Activated CD4-positive, CD25-positive, alpha-beta regulatory T cell treated with anti-CD3 and anti-CD28 coated beads, Interleukin-2, amount 50 U/mL, for 24 hours (primary cell): Measurements from ENCODE around the gene PDE3B.
A peak's percentile ranks its signal among the peaks of the same experiment; 100 is the strongest.
"Not testable (repeated sequence)": the region's sequence is repeated elsewhere in the genome, so short reads cannot be mapped to it uniquely, and the experiment has no call there.

Experiments used
- ATAC-seq, 2 donors: fragments of 150-1000 bp; cut with Tn5 transposase; one replicate each; pipeline ENCODE4 v1.10.0; 2021; ENCODE audit warnings: mild to moderate bottlenecking in 1 of 2, moderate library complexity in 1 of 2

The PDE3B gene

GRCh38 chr11:14678350-14678749 lies 34.7 kb downstream of the PDE3B start:
- ATAC-seq: no peak

DNA sequence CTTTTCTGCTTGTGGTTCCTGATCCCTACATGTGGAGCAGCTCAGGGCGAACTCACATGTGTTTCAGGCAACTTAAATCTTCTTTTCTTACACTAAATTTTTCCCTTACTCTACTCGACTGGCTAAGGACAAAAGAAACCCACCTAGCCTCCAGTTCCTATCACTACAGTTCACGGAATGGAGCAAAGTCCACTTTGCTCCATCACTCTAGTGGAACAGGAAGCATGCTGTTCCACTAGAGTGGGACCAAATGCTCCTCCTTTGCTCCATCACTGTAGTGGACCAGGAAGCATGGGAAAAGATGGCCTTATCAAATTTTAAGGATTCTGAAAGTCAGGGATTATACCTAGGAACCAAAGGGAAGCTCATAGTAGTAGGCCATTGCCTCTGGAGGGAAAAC lies 36.1 kb downstream of the PDE3B start:
- ATAC-seq: no peak

DNA sequence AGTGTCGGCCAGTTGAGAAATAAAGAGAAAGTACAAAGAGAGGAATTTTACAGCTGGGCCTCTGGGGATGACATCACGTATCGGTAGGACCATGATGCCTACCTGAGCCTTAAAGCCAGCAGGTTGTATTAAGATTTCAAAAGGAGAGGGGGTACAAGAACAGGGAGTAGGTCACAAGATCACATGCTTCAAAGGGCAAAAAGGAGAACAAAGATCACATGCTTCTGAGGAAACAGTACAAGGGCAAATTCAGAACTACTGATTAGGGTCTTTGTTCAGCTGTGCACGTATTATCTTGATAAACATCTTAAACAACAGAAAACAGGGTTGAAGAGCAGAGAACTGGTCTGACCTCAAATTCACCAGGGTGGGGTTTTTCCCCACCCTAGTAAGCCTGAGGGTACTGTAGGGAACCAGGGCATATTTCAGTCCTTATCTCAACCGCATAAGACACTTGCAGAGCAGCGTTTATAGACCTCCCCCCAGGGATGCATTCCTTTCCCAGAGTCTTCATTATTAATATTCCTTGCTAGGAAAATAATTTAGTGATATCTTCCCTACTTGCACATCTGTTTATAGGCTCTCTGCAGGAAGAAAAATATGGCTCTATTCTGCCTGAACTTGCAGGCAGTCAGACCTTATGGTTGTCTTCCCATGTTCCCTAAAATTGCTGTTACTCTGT lies 40.8 kb downstream of the PDE3B start:
- ATAC-seq: not testable (repeated sequence)

DNA sequence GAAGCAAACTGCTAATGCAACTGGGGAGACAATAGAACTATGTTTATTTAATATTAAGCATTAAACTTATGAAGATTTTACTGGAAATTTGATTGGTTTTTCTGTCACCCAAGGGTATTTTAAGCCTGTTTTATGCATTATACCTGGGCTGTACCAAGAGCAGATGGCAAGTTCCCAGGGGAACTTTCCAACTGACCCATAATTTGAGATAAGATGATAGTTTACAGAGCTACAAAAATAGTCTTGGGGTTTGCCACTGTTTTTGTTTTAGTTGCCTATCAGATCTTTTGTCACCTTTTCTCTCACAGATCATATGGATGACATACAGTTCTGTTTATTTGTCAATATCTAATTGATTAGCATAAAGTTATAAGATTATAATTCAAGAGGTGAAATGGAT lies 43.9 kb downstream of the PDE3B start:
- no peak for ATAC-seq

GRCh38 chr11:14687943-14688627 lies 44.5 kb downstream of the PDE3B start:
- no peak for ATAC-seq

GRCh38 chr11:14695656-14696055 lies 52.1 kb downstream of the PDE3B start:
- not testable (repeated sequence) for ATAC-seq

DNA sequence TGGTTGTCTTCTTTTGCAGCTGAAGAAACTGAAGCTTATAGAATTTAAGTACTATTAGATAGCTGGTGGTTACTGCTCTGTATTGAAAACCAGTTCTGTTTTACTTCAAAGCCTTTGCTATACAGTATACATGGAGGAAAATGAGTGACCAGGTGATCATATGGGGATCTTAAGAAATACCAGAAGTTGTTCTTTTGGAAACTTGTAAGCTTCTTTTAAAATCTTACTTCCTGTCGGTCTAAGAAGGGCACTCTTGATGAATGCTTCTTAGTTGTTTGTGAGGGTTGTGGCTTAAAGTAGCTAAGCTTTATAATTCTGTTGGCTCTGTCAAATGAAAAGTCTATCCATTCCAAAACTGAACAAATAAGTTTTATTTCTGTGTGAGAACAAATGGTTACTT lies 55.2 kb downstream of the PDE3B start:
- no peak for ATAC-seq

GRCh38 chr11:14700593-14700992 lies 57.0 kb downstream of the PDE3B start:
- ATAC-seq: no peak

DNA sequence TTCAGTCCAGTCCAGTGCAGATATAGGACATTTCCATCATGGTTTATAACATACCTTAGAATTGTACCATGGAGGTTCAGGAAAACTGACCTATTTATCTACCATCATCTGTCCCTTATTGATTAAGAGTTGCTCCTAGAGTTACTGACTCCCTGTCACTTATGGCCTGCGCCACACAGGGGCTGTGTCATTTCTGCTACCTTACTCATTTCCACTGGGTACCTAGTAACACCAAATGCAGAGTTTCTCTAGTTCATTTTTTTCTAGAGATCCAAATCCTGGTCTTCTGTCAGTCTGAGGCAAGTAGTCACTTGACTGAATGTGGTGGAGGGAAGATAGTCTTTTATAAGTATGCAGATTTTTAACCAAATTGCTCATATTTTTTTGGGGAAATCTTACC lies 59.2 kb downstream of the PDE3B start:
- no peak for ATAC-seq

- no peak for ATAC-seq
These were observed 60.1 kb downstream of the PDE3B start for GRCh38 chr11:14703731-14704130.

DNA sequence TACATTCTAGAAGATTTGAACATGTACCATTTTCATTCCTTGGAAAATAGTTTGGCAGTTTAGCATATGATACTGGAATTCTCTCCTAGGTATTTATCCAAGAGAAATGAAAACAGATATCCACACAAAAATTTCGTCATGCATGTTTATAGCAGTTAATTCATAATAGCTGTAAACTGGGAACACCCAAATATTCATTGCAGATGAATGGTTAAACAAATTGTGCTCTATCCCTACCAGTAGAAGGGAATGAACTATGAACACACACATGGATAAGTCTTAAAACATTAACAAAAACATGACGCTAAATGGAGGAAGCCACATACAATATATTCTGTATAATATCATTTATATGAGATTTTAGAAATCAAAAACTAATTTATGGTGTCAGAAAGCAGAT lies 61.5 kb downstream of the PDE3B start:
- no peak for ATAC-seq

- peak; percentile 82 to 89 for ATAC-seq
These were observed 70.1 kb downstream of the PDE3B start for GRCh38 chr11:14713496-14714244.

- not testable (repeated sequence) for ATAC-seq
These were observed 72.1 kb downstream of the PDE3B start for GRCh38 chr11:14715669-14716068.

- no peak for ATAC-seq
These were observed 78.9 kb downstream of the PDE3B start for GRCh38 chr11:14722496-14722895.

DNA sequence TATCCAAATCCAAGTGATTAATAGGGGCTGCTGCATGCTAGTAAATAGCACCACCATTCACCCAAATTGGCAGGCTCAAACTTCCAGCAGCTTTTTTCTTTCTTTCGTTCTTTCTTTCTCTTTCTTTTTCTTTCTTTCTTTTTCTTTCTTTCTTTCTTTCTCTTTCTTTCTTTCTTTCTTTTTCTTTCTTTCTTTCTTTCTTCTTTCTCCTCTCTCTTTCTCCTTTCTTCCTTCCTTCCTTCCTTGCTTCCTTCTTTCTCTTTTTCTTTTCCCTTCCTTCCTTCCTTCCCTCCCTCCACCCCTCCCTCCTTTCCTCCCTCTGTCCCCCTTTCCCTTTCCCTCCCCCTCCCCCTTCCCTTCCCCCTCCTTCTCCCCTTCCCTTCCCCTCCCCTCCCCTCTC lies 81.5 kb downstream of the PDE3B start:
- no peak for ATAC-seq

GRCh38 chr11:14727215-14727614 lies 83.6 kb downstream of the PDE3B start:
- peak; percentile 35 to 39 for ATAC-seq

GRCh38 chr11:14727746-14728145 lies 84.1 kb downstream of the PDE3B start:
- ATAC-seq: no peak

DNA sequence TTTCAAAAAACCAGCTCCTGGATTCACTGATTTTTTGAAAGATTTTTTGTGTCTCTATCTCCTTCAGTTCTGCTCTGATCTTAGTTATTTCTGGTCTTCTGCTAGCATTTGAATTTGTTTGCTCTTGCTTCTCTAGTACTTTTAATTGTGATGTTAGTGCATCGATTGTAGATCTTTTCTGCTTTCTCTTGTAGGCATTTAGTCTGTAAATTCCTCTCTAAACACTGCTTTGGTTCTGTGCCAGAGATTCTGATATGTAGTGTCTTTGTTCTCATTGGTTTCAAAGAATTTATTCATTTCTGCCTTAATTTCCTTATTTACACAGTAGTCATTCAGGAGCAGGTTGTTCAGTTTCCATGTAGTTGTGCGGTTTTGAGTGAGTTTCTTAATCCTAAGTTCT lies 96.9 kb downstream of the PDE3B start:
- not testable (repeated sequence) for ATAC-seq

- no peak for ATAC-seq
These were observed 97.6 kb downstream of the PDE3B start for GRCh38 chr11:14741195-14741594.

DNA sequence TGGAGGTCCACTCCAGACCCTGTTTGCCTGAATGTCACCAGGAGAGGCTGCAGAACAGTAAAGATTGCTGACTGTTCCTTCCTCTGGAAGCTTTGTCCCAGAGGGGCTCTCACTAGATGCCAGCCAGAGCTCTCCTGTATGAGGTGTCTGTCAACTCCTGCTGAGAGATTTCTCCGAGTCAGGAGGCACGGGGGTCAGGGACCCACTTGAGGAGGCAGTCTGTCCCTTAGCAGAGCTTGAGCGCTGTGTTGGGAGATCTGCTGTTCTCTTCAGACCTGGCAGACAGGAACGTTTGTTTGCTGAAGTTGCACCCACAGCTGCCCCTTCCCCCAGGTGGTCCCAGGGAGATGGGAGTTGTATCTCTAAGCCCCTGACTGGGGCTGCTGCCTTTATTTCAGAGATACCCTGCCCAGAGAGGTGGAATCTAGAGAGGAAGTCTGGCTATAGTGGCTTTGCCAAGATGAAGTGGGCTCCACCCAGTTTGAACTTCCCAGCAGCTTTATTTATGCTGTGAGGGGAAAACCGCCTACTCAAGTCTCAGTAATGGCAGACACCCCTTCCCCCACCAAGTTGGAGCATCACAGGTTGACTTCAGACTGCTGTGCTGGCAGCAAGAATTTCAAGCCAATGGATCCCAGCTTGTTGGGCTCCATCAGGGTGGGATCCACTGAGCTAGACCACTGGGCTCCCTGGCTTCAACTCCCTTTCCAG lies 99.4 kb downstream of the PDE3B start:
- no peak for ATAC-seq

GRCh38 chr11:14743667-14744066 lies 100.1 kb downstream of the PDE3B start:
- ATAC-seq: not testable (repeated sequence)

DNA sequence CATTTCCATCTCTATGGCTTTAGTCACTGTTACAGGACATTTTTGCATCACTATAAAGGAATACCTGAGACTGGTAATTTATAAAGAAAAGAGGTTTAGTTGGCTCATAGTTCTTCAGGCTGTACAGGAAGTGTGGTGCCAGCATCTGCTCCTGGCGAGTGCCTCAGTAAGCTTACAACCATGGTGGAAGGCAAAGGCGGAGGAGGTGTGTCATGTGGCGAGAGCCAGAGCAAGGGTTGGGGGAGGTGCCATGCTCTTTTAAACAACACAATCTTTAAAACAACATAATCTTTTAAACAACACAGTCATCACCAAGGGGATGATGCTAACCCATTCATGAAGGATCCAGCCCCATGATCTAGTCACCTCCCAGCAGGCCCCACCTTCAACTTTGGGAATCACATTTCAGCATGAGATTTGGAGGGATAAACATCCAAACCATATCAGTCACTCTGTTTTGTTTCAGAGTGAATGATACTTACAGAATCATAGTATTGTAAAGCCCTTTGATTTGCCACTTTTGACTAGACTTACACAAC lies 103.3 kb downstream of the PDE3B start:
- no peak for ATAC-seq

DNA sequence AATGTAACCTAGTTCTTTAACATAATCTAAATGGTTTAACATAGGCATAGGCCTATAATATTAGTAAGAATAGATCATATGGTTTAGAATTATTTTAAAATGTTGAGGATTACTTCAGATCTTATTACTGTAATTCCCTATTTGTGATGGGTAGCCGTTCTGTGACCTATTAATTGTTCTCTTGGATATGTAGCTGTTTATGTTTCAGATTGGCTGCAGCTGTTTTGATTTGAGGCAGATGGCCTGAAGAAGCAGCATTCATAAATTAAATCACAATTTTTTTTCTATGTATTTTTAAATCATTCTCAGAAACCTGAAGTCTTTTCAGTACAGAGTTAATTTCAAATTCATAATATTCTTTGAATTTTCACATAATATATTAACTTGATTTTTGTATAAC lies 104.5 kb downstream of the PDE3B start:
- no peak for ATAC-seq
